ENCODE data around the gene ANO4.

ANO4 gene

DNA sequence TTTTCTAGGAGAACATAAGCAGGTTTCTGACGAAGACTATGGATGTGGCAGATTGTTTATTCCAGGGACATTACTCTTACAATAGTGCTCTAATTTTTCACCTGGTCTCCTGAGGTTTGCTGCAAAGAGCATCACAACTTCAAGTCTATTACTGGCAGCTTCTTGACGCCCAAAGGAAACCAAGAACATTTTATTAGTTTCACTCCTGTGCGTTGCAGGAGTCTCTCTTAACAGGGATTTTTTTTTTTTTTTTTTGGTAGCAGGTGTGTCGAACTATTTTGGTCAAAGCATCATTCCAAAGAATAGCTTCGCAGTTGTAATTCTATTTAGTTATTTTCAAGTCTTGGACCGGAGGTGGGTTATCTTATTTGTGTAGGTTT is 1.2 kb downstream of the ANO4 start (continued):
- TF ChIP-seq, protein P1, sequence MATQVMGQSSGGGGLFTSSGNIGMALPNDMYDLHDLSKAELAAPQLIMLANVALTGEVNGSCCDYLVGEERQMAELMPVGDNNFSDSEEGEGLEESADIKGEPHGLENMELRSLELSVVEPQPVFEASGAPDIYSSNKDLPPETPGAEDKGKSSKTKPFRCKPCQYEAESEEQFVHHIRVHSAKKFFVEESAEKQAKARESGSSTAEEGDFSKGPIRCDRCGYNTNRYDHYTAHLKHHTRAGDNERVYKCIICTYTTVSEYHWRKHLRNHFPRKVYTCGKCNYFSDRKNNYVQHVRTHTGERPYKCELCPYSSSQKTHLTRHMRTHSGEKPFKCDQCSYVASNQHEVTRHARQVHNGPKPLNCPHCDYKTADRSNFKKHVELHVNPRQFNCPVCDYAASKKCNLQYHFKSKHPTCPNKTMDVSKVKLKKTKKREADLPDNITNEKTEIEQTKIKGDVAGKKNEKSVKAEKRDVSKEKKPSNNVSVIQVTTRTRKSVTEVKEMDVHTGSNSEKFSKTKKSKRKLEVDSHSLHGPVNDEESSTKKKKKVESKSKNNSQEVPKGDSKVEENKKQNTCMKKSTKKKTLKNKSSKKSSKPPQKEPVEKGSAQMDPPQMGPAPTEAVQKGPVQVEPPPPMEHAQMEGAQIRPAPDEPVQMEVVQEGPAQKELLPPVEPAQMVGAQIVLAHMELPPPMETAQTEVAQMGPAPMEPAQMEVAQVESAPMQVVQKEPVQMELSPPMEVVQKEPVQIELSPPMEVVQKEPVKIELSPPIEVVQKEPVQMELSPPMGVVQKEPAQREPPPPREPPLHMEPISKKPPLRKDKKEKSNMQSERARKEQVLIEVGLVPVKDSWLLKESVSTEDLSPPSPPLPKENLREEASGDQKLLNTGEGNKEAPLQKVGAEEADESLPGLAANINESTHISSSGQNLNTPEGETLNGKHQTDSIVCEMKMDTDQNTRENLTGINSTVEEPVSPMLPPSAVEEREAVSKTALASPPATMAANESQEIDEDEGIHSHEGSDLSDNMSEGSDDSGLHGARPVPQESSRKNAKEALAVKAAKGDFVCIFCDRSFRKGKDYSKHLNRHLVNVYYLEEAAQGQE (tag by site-specific recombination; IDR thresholded peaks at IDR 0.05): no peak

DNA sequence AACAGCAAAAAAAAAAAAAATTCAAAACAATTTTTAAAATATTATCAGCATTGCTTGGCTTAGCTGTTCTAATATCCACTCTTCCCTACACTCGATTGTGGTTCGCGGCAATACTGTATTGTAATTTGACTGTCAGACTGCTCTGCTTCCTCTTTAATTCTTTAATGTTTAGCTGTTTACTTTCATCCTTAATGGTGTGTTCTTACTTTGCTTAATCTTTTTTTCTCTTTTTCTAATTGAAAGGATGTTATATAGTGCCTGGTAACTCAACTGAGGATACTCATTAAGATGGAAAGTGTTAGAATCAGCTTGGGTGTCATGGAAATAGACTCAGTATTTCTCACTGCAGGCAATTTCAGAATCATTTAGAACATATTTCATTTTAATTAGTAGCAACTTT is 2.0 kb downstream of the ANO4 start:
- ChIA-PET POLR2A (no interaction called here), CTCF (no interaction called here)
- Histone ChIP-seq H3K9me3 (ENCODE audit: control insufficient read depth, insufficient read depth, low read depth, low read length) (no peaks in the 10 kb centered on the region), H3K4me3 (ENCODE audit: low read depth, low read length) (no peak overlapping the region), H3K27ac (ENCODE audit: extremely low read depth, low read depth, low read length) (no peak overlapping the region), H3K36me3 (ENCODE audit: control insufficient read depth in 2 of 2, insufficient read depth in 1 of 2, low read length in 2 of 2) (no peaks in the 10 kb centered on the region), H3K4me1 (ENCODE audit: control insufficient read depth, insufficient read depth, low read length) (no peaks in the 10 kb centered on the region)
- TF ChIP-seq, protein P2, sequence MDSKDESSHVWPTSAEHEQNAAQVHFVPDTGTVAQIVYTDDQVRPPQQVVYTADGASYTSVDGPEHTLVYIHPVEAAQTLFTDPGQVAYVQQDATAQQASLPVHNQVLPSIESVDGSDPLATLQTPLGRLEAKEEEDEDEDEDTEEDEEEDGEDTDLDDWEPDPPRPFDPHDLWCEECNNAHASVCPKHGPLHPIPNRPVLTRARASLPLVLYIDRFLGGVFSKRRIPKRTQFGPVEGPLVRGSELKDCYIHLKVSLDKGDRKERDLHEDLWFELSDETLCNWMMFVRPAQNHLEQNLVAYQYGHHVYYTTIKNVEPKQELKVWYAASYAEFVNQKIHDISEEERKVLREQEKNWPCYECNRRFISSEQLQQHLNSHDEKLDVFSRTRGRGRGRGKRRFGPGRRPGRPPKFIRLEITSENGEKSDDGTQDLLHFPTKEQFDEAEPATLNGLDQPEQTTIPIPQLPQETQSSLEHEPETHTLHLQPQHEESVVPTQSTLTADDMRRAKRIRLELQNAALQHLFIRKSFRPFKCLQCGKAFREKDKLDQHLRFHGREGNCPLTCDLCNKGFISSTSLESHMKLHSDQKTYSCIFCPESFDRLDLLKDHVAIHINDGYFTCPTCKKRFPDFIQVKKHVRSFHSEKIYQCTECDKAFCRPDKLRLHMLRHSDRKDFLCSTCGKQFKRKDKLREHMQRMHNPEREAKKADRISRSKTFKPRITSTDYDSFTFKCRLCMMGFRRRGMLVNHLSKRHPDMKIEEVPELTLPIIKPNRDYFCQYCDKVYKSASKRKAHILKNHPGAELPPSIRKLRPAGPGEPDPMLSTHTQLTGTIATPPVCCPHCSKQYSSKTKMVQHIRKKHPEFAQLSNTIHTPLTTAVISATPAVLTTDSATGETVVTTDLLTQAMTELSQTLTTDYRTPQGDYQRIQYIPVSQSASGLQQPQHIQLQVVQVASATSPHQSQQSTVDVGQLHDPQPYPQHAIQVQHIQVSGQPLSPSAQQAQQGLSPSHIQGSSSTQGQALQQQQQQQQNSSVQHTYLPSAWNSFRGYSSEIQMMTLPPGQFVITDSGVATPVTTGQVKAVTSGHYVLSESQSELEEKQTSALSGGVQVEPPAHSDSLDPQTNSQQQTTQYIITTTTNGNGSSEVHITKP (tag by site-specific recombination; IDR thresholded peaks at IDR 0.05): no peak
- TF ChIP-seq GLI4 (tag by site-specific recombination; IDR thresholded peaks at IDR 0.05) (no peak), ZNF324 (tag by site-specific recombination; IDR thresholded peaks at IDR 0.05) (no peak), ZXDB (tag by site-specific recombination; IDR thresholded peaks at IDR 0.05) (no peak), ZNF555 (tag by site-specific recombination; conservative IDR thresholded peaks at IDR 0.05) (no peak), ZBTB20 (tag by site-specific recombination; IDR thresholded peaks at IDR 0.05) (no peak), ZNF510 (tag by site-specific recombination; IDR thresholded peaks at IDR 0.05; ENCODE audit: insufficient replicate concordance) (no peak), ZNF157 (tag by site-specific recombination; IDR thresholded peaks at IDR 0.05) (no peak), ZNF658 (tag by site-specific recombination; IDR thresholded peaks at IDR 0.05) (no peak), ZNF560 (tag by site-specific recombination; IDR thresholded peaks at IDR 0.05; ENCODE audit: borderline replicate concordance) (no peak), HOXD13 (CRISPR knock-in tag; IDR thresholded peaks at IDR 0.05; ENCODE audit: borderline replicate concordance) (no peak), ZFP3 (tag by site-specific recombination; IDR thresholded peaks at IDR 0.05; ENCODE audit: low read depth) (no peak), GLIS1 (tag by site-specific recombination; IDR thresholded peaks at IDR 0.05) (no peak), ZNF202 (tag by site-specific recombination; IDR thresholded peaks at IDR 0.05; ENCODE audit: borderline replicate concordance) (no peak), ZNF521 (tag by site-specific recombination; IDR thresholded peaks at IDR 0.05) (no peak)
- TF ChIP-seq, protein P3, sequence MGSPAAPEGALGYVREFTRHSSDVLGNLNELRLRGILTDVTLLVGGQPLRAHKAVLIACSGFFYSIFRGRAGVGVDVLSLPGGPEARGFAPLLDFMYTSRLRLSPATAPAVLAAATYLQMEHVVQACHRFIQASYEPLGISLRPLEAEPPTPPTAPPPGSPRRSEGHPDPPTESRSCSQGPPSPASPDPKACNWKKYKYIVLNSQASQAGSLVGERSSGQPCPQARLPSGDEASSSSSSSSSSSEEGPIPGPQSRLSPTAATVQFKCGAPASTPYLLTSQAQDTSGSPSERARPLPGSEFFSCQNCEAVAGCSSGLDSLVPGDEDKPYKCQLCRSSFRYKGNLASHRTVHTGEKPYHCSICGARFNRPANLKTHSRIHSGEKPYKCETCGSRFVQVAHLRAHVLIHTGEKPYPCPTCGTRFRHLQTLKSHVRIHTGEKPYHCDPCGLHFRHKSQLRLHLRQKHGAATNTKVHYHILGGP (tag by site-specific recombination; IDR thresholded peaks at IDR 0.05): no peak
- TF ChIP-seq, protein P4, sequence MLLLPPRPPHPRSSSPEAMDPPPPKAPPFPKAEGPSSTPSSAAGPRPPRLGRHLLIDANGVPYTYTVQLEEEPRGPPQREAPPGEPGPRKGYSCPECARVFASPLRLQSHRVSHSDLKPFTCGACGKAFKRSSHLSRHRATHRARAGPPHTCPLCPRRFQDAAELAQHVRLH (tag by site-specific recombination; IDR thresholded peaks at IDR 0.05): no peak

All from HEK293 (cell line).